SK-N-SH (cell line): ENCODE measurements around the gene TMPRSS15. TPM values are rescaled to one million over a fixed set of nuclear protein-coding genes. Genes with fewer than 3 reads are reported as not detected.

Experiments
- CTCF ChIA-PET: fragments of 300-600, 350-600 bp; formaldehyde crosslinking; extraction: SDS; loops from one replicate; lab custom pipeline; 2021; lab: Yijun Ruan, JAX
- POLR2A ChIA-PET: fragments of 350-600 bp; sonication (Branson Sonifier 250); formaldehyde crosslinking; extraction: SDS; loops from one replicate; lab custom pipeline; 2020; ENCODE audit warnings: antibody characterized with exemption, inconsistent platforms; lab: Yijun Ruan, JAX
- DNase-seq: peaks from one replicate; pipeline ENCODE4 v3.0.0; 2012
- H2AFZ ChIP-seq: fragments of 200-600 bp; sonication (generic); 2 replicates; pipeline ENCODE4 v1.8.1; 2016; ENCODE audit warnings: antibody characterized with exemption, mild to moderate bottlenecking, low read depth
- H3F3A ChIP-seq: fragments of 200-600 bp; sonication (generic); replicated peaks from 2 replicates; pipeline ENCODE3; 2016; ENCODE audit warnings: antibody characterized with exemption, mild to moderate bottlenecking; ENCODE audit not compliant: insufficient read depth
- H3K27ac ChIP-seq, 2 experiments: fragments of 200-500 bp in 1 of 2; fragments of 200-600 bp in 1 of 2; sonication (Bioruptor generic) in 1 of 2; sonication (generic), shearing (Covaris generic) in 1 of 2; 2 replicates each; pipeline versions ENCODE4 v1.5.1 to v1.6.1; 2014 to 2016; ENCODE audit warnings: low read depth in 2 of 2, inconsistent platforms in 1 of 2, low read length in 1 of 2, mild to moderate bottlenecking in 1 of 2, mixed read lengths in 1 of 2
- H3K27me3 ChIP-seq: fragments of 200-600 bp; sonication (generic), shearing (Covaris generic); 2 replicates; pipeline ENCODE4 v1.6.1; 2016; ENCODE audit warnings: mixed run types; ENCODE audit not compliant: insufficient read depth
- H3K36me3 ChIP-seq, 2 experiments: fragments of 200-500 bp in 1 of 2; fragments of 200-600 bp in 1 of 2; sonication (Bioruptor generic) in 1 of 2; sonication (generic) in 1 of 2; replicated peaks in 1 of 2; 2 replicates each; pipeline versions ENCODE3 to v1.5.1; 2014 to 2016; ENCODE audit warnings: low read length in 1 of 2, mild to moderate bottlenecking in 1 of 2; ENCODE audit not compliant: insufficient read depth in 2 of 2, control insufficient read depth in 1 of 2
- H3K4me1 ChIP-seq, 2 experiments: fragments of 200-500 bp in 1 of 2; fragments of 200-600 bp in 1 of 2; sonication (Bioruptor generic) in 1 of 2; sonication (generic), shearing (Covaris generic) in 1 of 2; 2 replicates each; pipeline versions ENCODE4 v1.5.1 to v1.6.1; 2014 to 2016; ENCODE audit warnings: low read depth in 1 of 2, low read length in 1 of 2, mixed run types in 1 of 2; ENCODE audit not compliant: insufficient read depth in 2 of 2, control insufficient read depth in 1 of 2
- H3K4me2 ChIP-seq: fragments of 200-600 bp; sonication (generic), shearing (Covaris generic); 2 replicates; pipeline ENCODE4 v1.6.1; 2017; ENCODE audit warnings: mixed run types
- H3K4me3 ChIP-seq, 2 experiments: fragments of 200-500 bp in 1 of 2; fragments of 200-600 bp in 1 of 2; sonication (Bioruptor generic) in 1 of 2; sonication (generic), shearing (Covaris generic) in 1 of 2; 2 replicates each; pipeline versions ENCODE4 v1.5.1 to v1.8.1; 2014 to 2016; ENCODE audit warnings: low read depth in 2 of 2, inconsistent platforms in 1 of 2, low read length in 1 of 2, mild to moderate bottlenecking in 1 of 2, mixed read lengths in 1 of 2, moderate library complexity in 1 of 2
- H3K79me2 ChIP-seq: fragments of 200-600 bp; sonication (generic); 2 replicates; pipeline ENCODE4 v1.8.1; 2017; ENCODE audit warnings: mild to moderate bottlenecking; ENCODE audit not compliant: insufficient read depth
- H3K9ac ChIP-seq: fragments of 200-600 bp; sonication (generic); 2 replicates; pipeline ENCODE4 v1.6.1; 2017; ENCODE audit warnings: mixed run types
- H3K9me2 ChIP-seq: fragments of 200-600 bp; sonication (generic); 2 replicates; pipeline ENCODE4 v1.6.1; 2017; ENCODE audit warnings: mixed run types
- H3K9me3 ChIP-seq: fragments of 200-600 bp; sonication (generic); 2 replicates; pipeline ENCODE4 v1.6.1; 2017; ENCODE audit warnings: mixed run types, mild to moderate bottlenecking, moderate library complexity
- H4K20me1 ChIP-seq: fragments of 200-600 bp; sonication (generic); 2 replicates; pipeline ENCODE4 v1.6.1; 2017; ENCODE audit warnings: mild to moderate bottlenecking, mixed run types; ENCODE audit not compliant: insufficient read depth
- CHD2 ChIP-seq: fragments of 150-350 bp; IDR thresholded peaks from 2 replicates; pipeline ENCODE4 v1.6.1; 2018; ENCODE audit warnings: low read length; ENCODE audit not compliant: partially characterized antibody
- EP300 ChIP-seq, 2 experiments: IDR thresholded peaks; 2 replicates each; pipeline versions ENCODE4 v1.4.0 to v1.6.1; 2012; ENCODE audit warnings: borderline replicate concordance in 1 of 2, low read depth in 1 of 2, low read length in 1 of 2
- FOSL2 ChIP-seq: IDR thresholded peaks from 2 replicates; pipeline ENCODE4 v1.4.0; 2012; ENCODE audit warnings: low read depth, mild to moderate bottlenecking, moderate library complexity, borderline replicate concordance
- FOXM1 ChIP-seq: IDR thresholded peaks from 2 replicates; pipeline ENCODE4 v1.4.0; 2012; ENCODE audit warnings: low read depth, mild to moderate bottlenecking
- IRF3 ChIP-seq: fragments of 150-350 bp; IDR thresholded peaks from 2 replicates; pipeline ENCODE4 v1.6.1; 2016; ENCODE audit warnings: mild to moderate bottlenecking, low read depth, low read length
- PBX3 ChIP-seq: IDR thresholded peaks from 2 replicates; pipeline ENCODE4; 2012
- REST ChIP-seq: IDR thresholded peaks from 2 replicates; pipeline ENCODE4 v1.6.1; 2012; ENCODE audit warnings: mild to moderate bottlenecking, low read depth, low read length, moderate library complexity
- ZBTB33 ChIP-seq: IDR thresholded peaks from 2 replicates; pipeline ENCODE4 v1.4.0; 2012; ENCODE audit warnings: low read depth, borderline replicate concordance
- WGBS: methylation state at CpG from one replicate; pipeline ENCODE4 v1.1.6; 2017; ENCODE audit warnings: low lambda C conversion rate; 5-methylcytosine and 5-hydroxymethylcytosine counted together
- polyA plus RNA-seq, 3 experiments: library from polyadenylated mRNA; depleted of rRNA; stranded (reverse); fragments of >200 nt; gene quantifications; 2 replicates each; pipeline ENCODE4 v1.2.3, GENCODE V29; 2012

The TMPRSS15 gene
- polyA plus RNA-seq, 1 of the 3 experiments (the other 2 are of a cell fraction), result 0.03 TPM

GRCh38 chr21:18340387-18340942, 63.1 kb downstream of the TMPRSS15 start:
- Histone ChIP-seq H3K4me3 (no peak overlapping the region), H3F3A (no peaks in the 10 kb centered on the region), H3K27ac (no peak overlapping the region), H2AFZ (no peak overlapping the region), H3K79me2 (no peaks in the 10 kb centered on the region), H3K4me2 (no peak overlapping the region), H3K9ac (no peak overlapping the region), H4K20me1 (no peaks in the 10 kb centered on the region), H3K9me3 (no peaks in the 10 kb centered on the region), H3K36me3 (no peaks in the 10 kb centered on the region), H3K27me3 (no peaks in the 10 kb centered on the region), H3K9me2 (no peaks in the 10 kb centered on the region), H3K4me1 (no peaks in the 10 kb centered on the region)
- TF ChIP-seq EP300 (IDR thresholded peaks at IDR 0.05; ENCODE audit: borderline replicate concordance in 1 of 2, low read depth in 1 of 2, low read length in 1 of 2) (no peak), FOSL2 (no peak), IRF3 (no peak), ZBTB33 (no peak), PBX3 (no peak), FOXM1 (no peak), CHD2 (no peak), REST (no peak)
- no peak for DNase-seq
- POLR2A ChIA-PET, result no interaction called here
- 7% methylated on average over 4 of the region's 4 CpGs for WGBS
- CTCF ChIA-PET, result interaction anchor here (1.5 kb wide), 1 partner anchor 22 kb away, joined by 4 read pairs; no protein-coding TSS in a partner anchor
